ENCODE results near the gene PPP6R1.
A peak's percentile ranks its signal among the peaks of the same experiment; 100 is the strongest.

PPP6R1 gene

GRCh38 chr19:55279770-55280643 is 21.2 kb upstream of the PPP6R1 start, which contains the start of gene HSPBP1:
Gene HSPBP1, minus strand, starts transcription at chr19:55280110. Its CDS starts 502 bp downstream, at chr19:55279608.
- DNase-seq (ENCODE audit: low spot score) = peak; percentile 95

GRCh38 chr19:55279340-55279739 is 20.5 kb upstream of the PPP6R1 start:
- DNase-seq (ENCODE audit: low spot score) = no peak

- DNase-seq (ENCODE audit: low spot score) = no peak
Measured at GRCh38 chr19:55278391-55279135, 19.7 kb upstream of the PPP6R1 start.

- no peak for DNase-seq (ENCODE audit: low spot score)
Measured at GRCh38 chr19:55277494-55277893, 18.7 kb upstream of the PPP6R1 start.

GRCh38 chr19:55276720-55277430 is 18.1 kb upstream of the PPP6R1 start:
- no peak for DNase-seq (ENCODE audit: low spot score)

- DNase-seq (ENCODE audit: low spot score) = no peak
Measured at GRCh38 chr19:55275851-55276719, 17.3 kb upstream of the PPP6R1 start.

GRCh38 chr19:55273978-55274707 is 15.3 kb upstream of the PPP6R1 start:
- DNase-seq (ENCODE audit: low spot score) = no peak

- DNase-seq (ENCODE audit: low spot score) = no peak
Measured at GRCh38 chr19:55272142-55272541, 13.3 kb upstream of the PPP6R1 start.

- no peak for DNase-seq (ENCODE audit: low spot score)
Measured at GRCh38 chr19:55270172-55270942, 11.5 kb upstream of the PPP6R1 start.

- no peak for DNase-seq (ENCODE audit: low spot score)
Measured at GRCh38 chr19:55269299-55269698, 10.5 kb upstream of the PPP6R1 start.

GRCh38 chr19:55266840-55267239 is 8.0 kb upstream of the PPP6R1 start:
- no peak for DNase-seq (ENCODE audit: low spot score)

- no peak for DNase-seq (ENCODE audit: low spot score)
Measured at GRCh38 chr19:55266404-55266803, 7.6 kb upstream of the PPP6R1 start.

- no peak for DNase-seq (ENCODE audit: low spot score)
Measured at GRCh38 chr19:55265723-55266386, 7.0 kb upstream of the PPP6R1 start.

- no peak for DNase-seq (ENCODE audit: low spot score)
Measured at GRCh38 chr19:55265173-55265572, 6.4 kb upstream of the PPP6R1 start.

- DNase-seq (ENCODE audit: low spot score) = no peak
Measured at GRCh38 chr19:55264531-55264930, 5.7 kb upstream of the PPP6R1 start.

- no peak for DNase-seq (ENCODE audit: low spot score)
Measured at GRCh38 chr19:55262359-55262758, 3.5 kb upstream of the PPP6R1 start.

- no peak for DNase-seq (ENCODE audit: low spot score)
Measured at GRCh38 chr19:55261671-55262126, 2.9 kb upstream of the PPP6R1 start.

- no peak for DNase-seq (ENCODE audit: low spot score)
Measured at GRCh38 chr19:55259540-55260210, 858 bp upstream of the PPP6R1 start.

GRCh38 chr19:55258476-55258827 is 365 bp downstream of the PPP6R1 start:
- peak; percentile 29 for DNase-seq (ENCODE audit: low spot score)
